HG03432 (cell line): Measurements from ENCODE around the gene SLC17A6.

Experiments used
- ATAC-seq: cut with Tn5 transposase; IDR thresholded peaks from one replicate; pipeline ENCODE4 v1.9.1; 2021; ENCODE audit warnings: mild to moderate bottlenecking, moderate library complexity; ENCODE audit not compliant: unreplicated experiment

The SLC17A6 gene

GRCh38 chr11:22389526-22390282 is 51.5 kb downstream of the SLC17A6 start:
- ATAC-seq = no peak

DNA sequence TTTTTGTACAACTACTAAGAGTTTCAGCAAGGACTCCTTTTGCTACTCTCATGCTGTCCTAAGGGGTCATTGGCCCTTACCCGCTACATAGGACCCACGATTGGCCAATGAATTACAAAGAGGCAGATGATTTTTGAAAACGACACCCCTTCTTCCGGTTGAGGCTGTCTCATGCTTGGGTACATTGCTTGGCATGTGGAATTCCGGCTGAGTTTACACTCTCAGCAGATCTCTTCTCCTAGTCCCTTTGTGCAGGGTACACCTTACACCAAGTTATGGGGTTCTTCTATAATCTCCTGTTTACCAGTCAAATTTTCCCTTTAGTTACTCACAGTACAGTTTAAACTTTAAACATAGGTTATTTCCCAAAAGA is 52.1 kb downstream of the SLC17A6 start:
- ATAC-seq = no peak

- no peak for ATAC-seq
These were observed 54.4 kb downstream of the SLC17A6 start for GRCh38 chr11:22392561-22392960.

- peak; percentile 48 for ATAC-seq
These were observed 67.2 kb downstream of the SLC17A6 start for GRCh38 chr11:22405377-22405776.

DNA sequence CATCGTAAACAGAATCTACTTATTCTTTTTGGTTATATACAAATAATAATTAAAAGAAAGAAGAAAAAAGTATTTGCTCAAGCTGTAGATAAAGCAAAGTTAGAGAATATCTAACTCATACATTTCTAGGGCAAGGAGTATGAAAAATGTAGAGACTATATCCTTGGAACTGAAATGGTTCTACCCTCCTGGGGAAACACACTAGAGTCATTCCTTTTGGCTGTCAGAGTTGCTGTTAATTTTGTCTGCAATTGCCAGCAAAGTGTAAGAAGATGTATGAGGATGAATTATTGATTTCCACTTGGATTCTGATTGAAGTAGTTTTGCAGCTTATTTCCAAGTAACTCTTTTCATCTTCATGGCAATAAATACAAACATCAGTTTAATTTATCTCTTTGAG is 69.1 kb downstream of the SLC17A6 start:
- no peak for ATAC-seq

DNA sequence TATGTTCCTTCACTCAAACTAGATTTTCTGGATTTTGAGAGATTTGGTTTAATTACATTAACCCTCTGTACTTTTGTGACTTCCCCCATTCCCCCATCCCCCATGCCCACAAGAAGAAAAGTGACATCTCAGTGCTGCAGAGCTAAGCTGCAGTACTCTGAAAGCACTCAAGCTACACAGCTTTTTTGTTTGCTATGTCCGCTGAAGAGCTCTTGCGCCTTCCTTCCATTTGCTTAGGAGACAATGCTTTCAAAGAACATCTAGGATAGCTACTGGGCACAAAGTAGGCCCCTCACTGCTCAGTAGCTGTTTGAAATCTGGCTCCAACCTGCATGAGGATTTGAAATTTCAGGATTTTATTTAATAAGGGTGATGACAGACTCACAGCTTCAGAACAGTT is 69.7 kb downstream of the SLC17A6 start:
- ATAC-seq = no peak

DNA sequence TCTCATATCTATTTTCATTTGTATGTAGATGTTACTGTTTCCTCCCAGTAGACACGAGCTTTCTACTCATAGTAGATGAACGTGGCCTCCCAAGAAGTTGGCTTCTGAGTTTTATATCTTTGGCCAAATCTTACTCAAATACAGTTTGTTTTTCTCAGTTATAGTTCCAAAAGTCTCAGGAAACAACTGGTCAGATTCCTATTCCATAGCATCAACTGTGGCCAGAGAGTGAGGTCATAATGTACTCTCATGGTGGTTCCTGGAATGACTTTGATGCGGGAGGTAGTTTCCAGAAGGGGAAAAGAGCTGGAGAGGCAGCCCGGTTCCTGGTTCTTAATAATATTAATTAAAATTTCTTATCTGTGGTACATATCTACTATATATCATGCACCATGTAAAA is 77.3 kb downstream of the SLC17A6 start:
- no peak for ATAC-seq

DNA sequence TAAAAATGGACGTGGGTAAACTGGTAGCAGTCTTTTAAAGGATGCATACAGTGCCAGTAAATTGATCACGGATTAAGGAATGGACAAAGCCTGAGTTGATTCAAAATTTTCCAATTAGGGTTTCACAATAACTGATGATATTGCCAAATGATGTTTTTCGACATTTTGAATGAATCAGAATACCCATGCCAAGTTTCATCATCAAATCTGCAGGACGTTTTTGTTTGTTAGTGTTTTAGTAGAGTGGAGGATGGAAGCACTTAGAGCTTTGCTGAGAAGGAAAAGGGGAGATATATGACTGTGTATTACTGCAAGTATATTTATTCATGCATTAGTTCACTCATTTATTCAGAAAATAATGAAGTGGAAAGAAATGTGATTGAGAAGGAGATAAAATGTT is 78.3 kb downstream of the SLC17A6 start:
- no peak for ATAC-seq

- ATAC-seq = no peak
These were observed 88.7 kb downstream of the SLC17A6 start for GRCh38 chr11:22426915-22427314.
